OCI-LY1 (cell line): ENCODE measurements around the gene MYMK.

Experiments used
- EZH2 ChIP-seq: fragments of 200-600 bp; sonication (generic), shearing (Covaris generic); IDR thresholded peaks from 2 replicates; pipeline ENCODE4 v1.8.0; 2017; ENCODE audit warnings: borderline replicate concordance, mixed run types, mild to moderate bottlenecking, antibody characterized with exemption, low read length, moderate library complexity, mixed read lengths
- TF ChIP-seq, protein P1 (sequence below): fragments of 200-600 bp; sonication (generic), shearing (Covaris generic); IDR thresholded peaks from 2 replicates; pipeline ENCODE4 v1.5.1; 2017; ENCODE audit warnings: mild to moderate bottlenecking, antibody characterized with exemption, low read length, moderate library complexity, mixed read lengths

DNA sequence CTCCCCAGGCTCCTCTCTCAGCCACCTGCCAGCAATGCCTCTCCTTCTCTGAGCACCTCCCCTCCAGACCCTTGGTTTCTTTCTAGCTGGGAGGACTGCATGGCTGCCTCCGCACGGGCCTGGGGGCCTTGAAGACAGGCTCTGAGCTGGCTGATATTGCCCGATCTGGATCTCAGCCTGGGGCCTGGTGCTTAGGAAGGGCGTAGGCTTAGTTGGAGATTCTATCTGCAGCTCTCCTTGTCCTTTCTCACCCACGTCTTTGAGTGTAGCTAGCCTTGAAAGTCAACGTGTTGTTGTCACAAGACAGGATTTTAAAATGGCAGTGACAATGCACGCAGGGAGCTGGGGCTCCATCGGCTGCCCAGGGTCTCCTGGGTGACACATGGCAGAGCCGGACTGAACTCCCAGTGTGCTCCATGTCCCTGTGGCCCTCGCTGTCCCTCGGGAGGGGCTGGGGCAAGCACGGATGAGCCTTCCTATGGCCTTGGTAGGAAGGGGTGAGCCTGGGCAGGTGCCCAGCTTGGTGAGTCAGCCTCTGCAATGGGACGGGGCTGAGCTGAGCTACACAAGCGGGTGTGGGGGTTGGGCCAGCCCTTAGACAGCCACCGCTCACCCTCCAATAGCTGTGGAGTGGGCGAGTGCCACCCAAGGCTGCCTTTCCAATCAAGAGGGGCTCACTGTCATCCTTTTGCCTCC, 19.2 kb upstream of the MYMK start:
- TF ChIP-seq EZH2, result no peak
- TF ChIP-seq, protein P1, sequence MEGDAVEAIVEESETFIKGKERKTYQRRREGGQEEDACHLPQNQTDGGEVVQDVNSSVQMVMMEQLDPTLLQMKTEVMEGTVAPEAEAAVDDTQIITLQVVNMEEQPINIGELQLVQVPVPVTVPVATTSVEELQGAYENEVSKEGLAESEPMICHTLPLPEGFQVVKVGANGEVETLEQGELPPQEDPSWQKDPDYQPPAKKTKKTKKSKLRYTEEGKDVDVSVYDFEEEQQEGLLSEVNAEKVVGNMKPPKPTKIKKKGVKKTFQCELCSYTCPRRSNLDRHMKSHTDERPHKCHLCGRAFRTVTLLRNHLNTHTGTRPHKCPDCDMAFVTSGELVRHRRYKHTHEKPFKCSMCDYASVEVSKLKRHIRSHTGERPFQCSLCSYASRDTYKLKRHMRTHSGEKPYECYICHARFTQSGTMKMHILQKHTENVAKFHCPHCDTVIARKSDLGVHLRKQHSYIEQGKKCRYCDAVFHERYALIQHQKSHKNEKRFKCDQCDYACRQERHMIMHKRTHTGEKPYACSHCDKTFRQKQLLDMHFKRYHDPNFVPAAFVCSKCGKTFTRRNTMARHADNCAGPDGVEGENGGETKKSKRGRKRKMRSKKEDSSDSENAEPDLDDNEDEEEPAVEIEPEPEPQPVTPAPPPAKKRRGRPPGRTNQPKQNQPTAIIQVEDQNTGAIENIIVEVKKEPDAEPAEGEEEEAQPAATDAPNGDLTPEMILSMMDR, result no peak
